SU-DHL-6 (cell line): ENCODE data around the gene NINL.

ENCODE experiments used
- H2AFZ ChIP-seq: fragments of 200-600 bp; sonication (generic); 2 replicates; pipeline ENCODE4 v1.6.1; 2014; ENCODE audit warnings: low read depth, mild to moderate bottlenecking, moderate library complexity, mixed read lengths, antibody characterized with exemption, low read length; ENCODE audit not compliant: severe bottlenecking
- H3F3A ChIP-seq: fragments of 200-600 bp; shearing (Covaris generic); 2 replicates; pipeline ENCODE4 v1.6.0; 2016; ENCODE audit warnings: antibody characterized with exemption, mild to moderate bottlenecking; ENCODE audit not compliant: insufficient read depth
- H3K27ac ChIP-seq: fragments of 200-600 bp; sonication (generic); 2 replicates; pipeline ENCODE4 v1.5.1; 2016; ENCODE audit warnings: low read depth, mild to moderate bottlenecking, low read length, moderate library complexity, mixed read lengths
- H3K27me3 ChIP-seq: fragments of 200-600 bp; sonication (generic), shearing (Covaris generic); 2 replicates; pipeline ENCODE4 v1.6.0; 2014; ENCODE audit warnings: mild to moderate bottlenecking, low read length
- H3K36me3 ChIP-seq: fragments of 200-600 bp; sonication (generic); 2 replicates; pipeline ENCODE4 v1.6.1; 2014; ENCODE audit warnings: mild to moderate bottlenecking, low read length, mixed read lengths
- H3K4me2 ChIP-seq: fragments of 300-600, 200-600 bp; shearing (Covaris generic), sonication (generic); 2 replicates; pipeline ENCODE4 v1.6.0; 2014; ENCODE audit warnings: low read length, low read depth, mild to moderate bottlenecking; ENCODE audit not compliant: poor library complexity, severe bottlenecking
- H3K4me3 ChIP-seq: fragments of 200-600 bp; sonication (generic); 2 replicates; pipeline ENCODE4 v1.5.1; 2014; ENCODE audit warnings: antibody characterized with exemption, low read length, mild to moderate bottlenecking, mixed read lengths; ENCODE audit not compliant: insufficient read depth, poor library complexity, severe bottlenecking
- H3K79me2 ChIP-seq: fragments of 200-600 bp; sonication (generic); 2 replicates; pipeline ENCODE4 v1.6.1; 2014; ENCODE audit warnings: mild to moderate bottlenecking, low read length, moderate library complexity; ENCODE audit not compliant: insufficient read depth
- H3K9ac ChIP-seq: fragments of 200-600 bp; sonication (generic); 2 replicates; pipeline ENCODE4 v1.7.0; 2014; ENCODE audit warnings: mild to moderate bottlenecking, low read length
- H3K9me2 ChIP-seq: fragments of 200-600 bp; sonication (generic); replicated peaks from 2 replicates; pipeline ENCODE4 v1.6.1; 2014; ENCODE audit warnings: low read length; ENCODE audit not compliant: insufficient read depth
- H3K9me3 ChIP-seq: fragments of 200-600 bp; sonication (generic); 2 replicates; pipeline ENCODE4 v1.6.1; 2014; ENCODE audit warnings: low read length, mixed read lengths; ENCODE audit not compliant: insufficient read depth
- H4K20me1 ChIP-seq: fragments of 200-600 bp; sonication (generic); 2 replicates; pipeline ENCODE4 v1.6.1; 2014; ENCODE audit warnings: low read depth, mild to moderate bottlenecking, antibody characterized with exemption, low read length, moderate library complexity, mixed read lengths
- EZH2phosphoT487 ChIP-seq: fragments of 200-600 bp; sonication (generic), shearing (Covaris generic); conservative IDR thresholded peaks from 2 replicates; pipeline ENCODE4 v1.6.1; 2018; ENCODE audit warnings: mild to moderate bottlenecking, antibody characterized with exemption, low read length, moderate library complexity, mixed read lengths
- TF ChIP-seq, protein P1 (sequence below): fragments of 200-600 bp; sonication (generic); IDR thresholded peaks from one replicate; pipeline ENCODE4 v1.5.1; 2017; ENCODE audit warnings: antibody characterized with exemption, mild to moderate bottlenecking, low read length, moderate library complexity; ENCODE audit not compliant: insufficient read depth, poor library complexity, severe bottlenecking

The NINL gene

DNA sequence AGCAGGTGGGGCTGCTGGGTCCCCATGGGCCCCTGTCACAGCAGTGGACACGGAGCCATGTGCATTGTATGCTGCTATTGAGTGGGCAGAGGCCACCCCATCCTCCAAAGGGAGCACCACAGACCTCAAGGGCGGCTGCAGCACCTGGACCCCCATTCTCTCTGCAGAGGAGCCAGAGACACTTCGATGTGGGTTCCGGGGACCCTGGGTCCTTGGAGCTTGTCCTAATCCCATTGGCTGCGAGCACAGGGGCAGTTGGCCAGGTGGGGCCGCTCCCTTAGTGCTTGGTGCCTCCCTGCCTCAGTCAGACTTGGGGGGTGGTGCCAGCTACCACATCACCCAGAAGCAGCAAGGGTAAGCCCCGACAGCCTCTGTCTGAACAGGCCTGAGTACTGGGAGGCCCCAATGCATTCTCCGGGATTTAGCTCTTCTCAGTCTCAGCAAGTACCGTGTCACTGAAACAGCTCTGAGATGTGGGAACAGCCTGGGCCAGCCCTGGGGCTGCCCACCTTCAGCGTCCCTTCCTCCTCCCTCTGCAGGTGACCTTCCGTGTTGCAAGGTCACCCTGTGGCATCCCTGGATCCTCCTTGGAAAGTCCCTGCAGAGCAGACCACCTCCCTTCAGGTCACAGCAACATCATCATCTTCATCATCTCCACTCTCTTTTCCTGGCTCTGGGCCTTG, 104.0 kb downstream of the NINL start:
- Histone ChIP-seq H3F3A (no peaks in the 10 kb centered on the region), H3K36me3 (no peaks in the 10 kb centered on the region), H3K4me3 (no peak overlapping the region), H3K4me2 (no peak overlapping the region), H3K79me2 (no peaks in the 10 kb centered on the region), H3K27me3 (no peaks in the 10 kb centered on the region), H3K9ac (no peak overlapping the region), H4K20me1 (no peaks in the 10 kb centered on the region), H3K9me2 (no peaks in the 10 kb centered on the region), H2AFZ (no peak overlapping the region), H3K27ac (no peak overlapping the region), H3K9me3 (no peaks in the 10 kb centered on the region)
- TF ChIP-seq, protein P1, sequence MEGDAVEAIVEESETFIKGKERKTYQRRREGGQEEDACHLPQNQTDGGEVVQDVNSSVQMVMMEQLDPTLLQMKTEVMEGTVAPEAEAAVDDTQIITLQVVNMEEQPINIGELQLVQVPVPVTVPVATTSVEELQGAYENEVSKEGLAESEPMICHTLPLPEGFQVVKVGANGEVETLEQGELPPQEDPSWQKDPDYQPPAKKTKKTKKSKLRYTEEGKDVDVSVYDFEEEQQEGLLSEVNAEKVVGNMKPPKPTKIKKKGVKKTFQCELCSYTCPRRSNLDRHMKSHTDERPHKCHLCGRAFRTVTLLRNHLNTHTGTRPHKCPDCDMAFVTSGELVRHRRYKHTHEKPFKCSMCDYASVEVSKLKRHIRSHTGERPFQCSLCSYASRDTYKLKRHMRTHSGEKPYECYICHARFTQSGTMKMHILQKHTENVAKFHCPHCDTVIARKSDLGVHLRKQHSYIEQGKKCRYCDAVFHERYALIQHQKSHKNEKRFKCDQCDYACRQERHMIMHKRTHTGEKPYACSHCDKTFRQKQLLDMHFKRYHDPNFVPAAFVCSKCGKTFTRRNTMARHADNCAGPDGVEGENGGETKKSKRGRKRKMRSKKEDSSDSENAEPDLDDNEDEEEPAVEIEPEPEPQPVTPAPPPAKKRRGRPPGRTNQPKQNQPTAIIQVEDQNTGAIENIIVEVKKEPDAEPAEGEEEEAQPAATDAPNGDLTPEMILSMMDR: no peak
- no peak for TF ChIP-seq EZH2phosphoT487

DNA sequence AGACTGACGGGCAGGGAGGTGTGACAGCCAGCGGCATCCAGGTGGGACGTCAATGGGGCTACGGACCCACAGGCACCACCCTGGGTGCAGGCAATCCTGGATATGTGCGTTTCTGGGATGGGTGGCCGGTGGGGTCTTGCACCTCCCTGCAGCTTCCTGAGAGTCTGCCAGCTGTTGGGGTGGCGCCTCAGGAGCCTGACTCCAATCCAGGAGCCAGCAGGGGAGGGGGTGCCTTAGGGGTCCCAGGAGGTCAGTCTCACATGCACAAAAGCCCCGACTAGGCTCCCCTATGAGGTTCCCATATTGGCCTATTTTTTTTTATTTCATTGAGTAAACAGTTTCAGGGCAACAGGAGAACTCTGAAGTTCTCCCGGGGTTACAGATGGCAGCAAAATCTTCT, 104.5 kb downstream of the NINL start:
- no peaks in the 10 kb centered on the region for H3K79me2 ChIP-seq
- no peak overlapping the region for H3K9ac ChIP-seq
- no peak overlapping the region for H3K4me2 ChIP-seq
- H3F3A ChIP-seq: no peaks in the 10 kb centered on the region
- no peaks in the 10 kb centered on the region for H4K20me1 ChIP-seq
- no peaks in the 10 kb centered on the region for H3K9me2 ChIP-seq
- no peak overlapping the region for H3K4me3 ChIP-seq
- no peaks in the 10 kb centered on the region for H3K36me3 ChIP-seq
- no peak for TF ChIP-seq EZH2phosphoT487
- TF ChIP-seq, protein P1: no peak
- no peak overlapping the region for H2AFZ ChIP-seq
- H3K27ac ChIP-seq: no peak overlapping the region
- H3K27me3 ChIP-seq: no peaks in the 10 kb centered on the region
- H3K9me3 ChIP-seq: no peaks in the 10 kb centered on the region

DNA sequence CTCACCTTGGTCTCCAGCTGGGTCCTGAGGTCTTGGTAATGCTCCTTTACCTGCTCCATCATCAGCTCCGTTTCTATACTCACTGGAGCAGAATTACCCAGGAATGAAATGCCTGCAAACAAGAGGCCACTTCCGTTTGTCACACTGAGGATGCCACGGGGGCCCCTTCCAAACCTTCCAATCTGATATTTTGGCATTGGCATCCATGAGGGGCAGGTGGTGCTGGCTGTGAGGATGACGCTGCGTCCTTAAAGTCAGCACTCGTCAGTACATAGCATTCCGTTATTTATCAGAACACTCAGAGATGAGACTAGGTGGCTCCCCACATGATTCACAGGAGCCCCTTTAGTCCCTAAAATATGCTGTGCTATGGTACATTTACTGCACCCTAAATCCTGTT, 105.2 kb downstream of the NINL start:
- Histone ChIP-seq H3K27me3 (no peaks in the 10 kb centered on the region), H3K27ac (no peak overlapping the region), H3K9ac (no peak overlapping the region), H3K9me3 (no peaks in the 10 kb centered on the region), H3K36me3 (no peaks in the 10 kb centered on the region), H3K4me3 (no peak overlapping the region), H2AFZ (no peak overlapping the region), H4K20me1 (no peaks in the 10 kb centered on the region), H3K9me2 (no peaks in the 10 kb centered on the region), H3K79me2 (no peaks in the 10 kb centered on the region), H3F3A (no peaks in the 10 kb centered on the region), H3K4me2 (no peak overlapping the region)
- TF ChIP-seq, protein P1: no peak
- no peak for TF ChIP-seq EZH2phosphoT487
